Stimulated activated CD8-positive, alpha-beta memory T cell treated with anti-CD3 and anti-CD28 coated beads, Interleukin-4, amount 100 ng/mL, for 1 hour (primary cell): ENCODE data around the gene MAPK12.

Experiments
- DNase-seq, 2 donors: peaks; one replicate each; pipeline ENCODE4 v3.0.0-alpha.2; 2020; ENCODE audit warnings: low read depth in 2 of 2, low spot score in 1 of 2

The MAPK12 gene

GRCh38 chr22:50253046-50253915 is 8.2 kb downstream of the MAPK12 start:
- no peak for DNase-seq

GRCh38 chr22:50252082-50253045 is 9.1 kb downstream of the MAPK12 start:
- DNase-seq = peak; percentile 47 to 56

- DNase-seq = no peak
These were observed 9.9 kb downstream of the MAPK12 start for GRCh38 chr22:50251477-50252081.

DNA sequence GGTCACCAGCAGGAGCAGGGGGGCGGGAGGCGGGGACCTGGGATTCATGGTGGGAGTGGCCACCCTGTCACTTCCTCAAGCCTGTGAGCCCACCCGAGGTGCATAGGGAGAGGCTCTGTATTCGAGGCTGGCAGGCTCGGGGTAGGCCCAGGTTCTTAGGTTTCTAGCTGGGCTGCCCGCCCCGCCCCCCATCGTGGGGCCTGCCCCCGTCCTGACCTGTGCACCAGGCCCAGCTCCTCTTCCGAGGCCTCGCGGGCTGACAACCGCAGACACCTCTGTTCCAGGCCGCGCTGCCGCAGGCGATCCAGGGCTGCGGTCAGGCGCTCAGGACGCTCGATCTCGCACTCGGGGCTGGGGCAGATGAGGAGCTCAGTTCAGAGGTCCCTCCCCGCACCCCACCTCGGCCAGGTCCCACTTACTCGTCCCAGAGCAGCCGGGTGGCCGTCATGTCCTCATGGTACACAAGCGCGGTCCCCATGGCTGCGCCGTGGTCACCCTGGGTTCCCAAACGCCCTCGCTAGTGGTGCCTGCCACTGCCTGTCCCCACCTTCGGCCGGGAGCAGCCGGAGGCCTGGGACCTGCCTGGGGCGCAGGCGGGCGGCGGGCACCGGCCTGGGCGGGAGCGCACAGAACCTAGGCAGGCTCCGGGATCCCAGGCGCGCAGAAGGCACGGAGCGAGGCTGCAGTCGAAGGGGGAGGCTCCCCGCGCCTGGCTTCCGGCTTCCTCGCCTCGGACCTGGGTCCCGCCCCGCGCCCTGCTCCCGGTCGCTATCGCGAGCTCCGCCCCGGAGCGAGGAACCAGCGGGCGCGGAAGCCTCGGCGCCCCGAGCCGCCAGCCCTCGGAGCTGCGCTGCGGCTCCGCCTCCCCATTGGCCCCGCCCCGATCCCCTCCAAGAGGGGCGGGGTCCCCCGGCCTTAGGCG is 10.7 kb downstream of the MAPK12 start, which contains the start of gene HDAC10:
Gene HDAC10 (minus strand): TSS at position 711 of the 922 bp plus-strand sequence. CDS start 233 bp downstream, at position 478.
- peak; percentile 41 to 60 for DNase-seq

GRCh38 chr22:50250249-50250554 is 11.3 kb downstream of the MAPK12 start:
- no peak for DNase-seq

DNA sequence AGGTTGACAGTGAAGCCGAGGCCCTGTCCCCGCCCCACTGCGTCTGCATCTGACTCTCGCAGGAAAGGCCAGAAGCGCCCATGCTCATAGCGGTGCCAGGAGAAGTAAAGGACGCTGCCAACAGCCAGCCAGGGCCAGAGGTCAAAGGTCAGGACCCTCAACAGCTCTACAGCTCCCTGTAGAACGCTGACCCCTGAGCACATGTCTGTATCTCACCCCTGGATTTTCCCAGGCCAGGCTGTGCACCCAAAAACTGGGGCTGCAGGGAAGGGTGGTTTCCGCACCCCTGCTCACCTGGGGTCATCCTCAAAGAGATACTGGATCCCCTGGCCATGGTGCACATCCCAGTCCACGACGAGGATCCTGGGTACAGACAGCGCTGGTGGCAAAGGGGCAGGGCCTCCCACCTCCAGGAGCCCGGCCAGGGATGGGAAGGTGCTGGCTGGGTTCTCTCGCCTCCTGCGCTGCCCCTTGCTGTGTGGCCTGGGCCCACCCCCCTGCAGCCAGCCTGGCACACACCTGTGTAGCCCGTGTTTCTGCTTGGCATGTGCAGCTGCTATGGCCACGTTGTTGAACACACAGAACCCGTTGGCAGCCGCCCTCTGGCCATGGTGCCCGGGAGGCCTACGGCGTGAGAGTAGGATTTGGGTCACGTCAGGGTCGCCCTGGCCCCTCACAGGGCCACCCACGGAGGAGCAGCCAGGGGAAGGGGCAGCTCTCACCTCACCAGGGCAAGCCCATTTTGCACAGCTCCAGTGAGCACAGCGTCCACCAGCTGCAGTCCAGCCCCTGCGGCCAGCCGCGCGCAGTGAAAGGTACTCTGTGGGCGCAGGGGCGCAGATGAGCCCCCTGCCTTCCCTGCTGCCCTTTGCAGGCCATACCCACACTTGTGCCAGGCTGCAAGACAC is 11.9 kb downstream of the MAPK12 start:
- DNase-seq = no peak

DNA sequence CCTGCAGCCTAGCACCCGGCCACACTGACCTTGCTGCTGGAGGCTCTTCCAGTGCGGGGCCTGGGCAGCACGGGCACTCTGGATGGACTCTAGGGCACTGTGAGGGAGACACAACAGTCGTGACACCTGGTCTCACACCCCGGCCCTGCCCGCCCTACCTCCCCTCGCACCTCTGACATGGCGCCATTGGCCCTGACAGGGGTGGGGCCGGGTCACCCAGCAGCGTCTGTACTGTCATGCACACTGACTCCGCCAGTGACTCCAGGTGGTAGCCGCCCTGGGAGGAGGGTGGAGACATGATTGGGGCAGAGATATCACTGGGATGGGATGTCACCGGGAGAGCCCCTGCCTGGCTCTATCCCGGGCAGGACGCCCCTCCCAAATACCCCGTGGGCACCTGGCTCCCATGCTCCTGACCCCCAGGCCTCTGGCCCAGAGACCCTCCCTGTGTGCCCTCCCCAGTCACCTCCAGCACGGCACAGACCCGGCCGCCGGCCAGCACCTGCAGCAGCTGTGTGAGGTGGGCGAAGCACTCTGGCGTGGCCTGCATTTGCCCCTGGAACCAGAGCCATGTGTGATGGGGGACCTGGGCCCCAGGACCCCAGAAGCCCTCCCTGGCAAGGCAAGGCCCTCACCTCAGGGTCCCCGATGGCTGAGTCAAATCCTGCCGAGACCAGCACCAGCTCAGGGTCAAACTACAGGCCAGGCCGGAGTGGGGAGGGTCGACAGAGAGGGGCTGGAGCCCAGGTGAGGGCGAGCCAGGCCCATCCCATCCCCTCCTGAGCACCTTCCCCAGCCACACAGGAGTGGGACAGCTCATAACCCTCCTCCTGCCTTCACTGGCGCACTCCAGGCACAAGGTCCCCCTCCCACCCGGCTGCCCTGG is 13.0 kb downstream of the MAPK12 start:
- DNase-seq = no peak

GRCh38 chr22:50247748-50248147 is 13.7 kb downstream of the MAPK12 start:
- DNase-seq = no peak

- DNase-seq = no peak
These were observed 15.0 kb downstream of the MAPK12 start for GRCh38 chr22:50246242-50247175.

DNA sequence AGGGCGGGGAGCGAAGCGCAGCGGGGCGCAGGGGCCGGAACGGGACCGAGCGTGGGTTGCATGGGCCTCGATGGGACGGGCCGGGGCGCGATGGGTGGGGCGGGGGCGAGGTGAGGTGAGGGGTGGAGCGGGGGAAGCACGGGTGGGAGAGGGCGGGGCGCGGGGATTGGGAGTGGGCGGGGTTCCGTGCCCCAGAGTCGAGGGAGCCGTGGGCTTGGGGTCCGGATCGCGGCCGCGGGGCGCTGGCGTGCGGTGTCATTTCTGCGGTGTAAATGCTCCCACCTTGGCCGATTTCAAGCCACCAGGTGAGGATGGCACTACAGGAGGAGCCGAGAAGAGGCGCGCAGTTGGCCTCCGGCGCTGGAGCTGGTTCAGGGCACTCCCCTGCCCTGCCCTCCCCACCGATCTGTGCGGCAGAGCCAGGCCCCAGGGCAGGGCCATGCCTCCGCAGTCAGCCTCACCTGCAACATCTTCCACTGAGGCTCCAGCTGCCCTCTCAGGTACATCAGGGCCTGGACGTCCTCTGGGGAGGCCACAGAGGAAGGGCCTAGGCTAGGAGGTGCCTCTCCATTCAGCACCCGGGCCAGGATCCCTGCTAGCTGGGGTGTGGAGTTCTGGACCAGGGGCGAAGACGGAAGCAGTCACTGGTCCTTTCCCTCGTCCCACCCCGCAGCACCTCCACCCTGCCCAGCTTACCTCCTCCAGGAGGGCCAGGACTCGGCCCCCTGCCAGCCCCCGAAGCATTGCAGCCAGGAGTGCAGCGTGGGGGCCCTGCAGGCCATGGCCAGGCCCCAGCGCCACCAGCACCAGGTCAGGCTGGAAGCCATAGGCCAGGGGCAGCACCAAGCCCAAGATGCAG is 16.0 kb downstream of the MAPK12 start:
- no peak for DNase-seq

DNA sequence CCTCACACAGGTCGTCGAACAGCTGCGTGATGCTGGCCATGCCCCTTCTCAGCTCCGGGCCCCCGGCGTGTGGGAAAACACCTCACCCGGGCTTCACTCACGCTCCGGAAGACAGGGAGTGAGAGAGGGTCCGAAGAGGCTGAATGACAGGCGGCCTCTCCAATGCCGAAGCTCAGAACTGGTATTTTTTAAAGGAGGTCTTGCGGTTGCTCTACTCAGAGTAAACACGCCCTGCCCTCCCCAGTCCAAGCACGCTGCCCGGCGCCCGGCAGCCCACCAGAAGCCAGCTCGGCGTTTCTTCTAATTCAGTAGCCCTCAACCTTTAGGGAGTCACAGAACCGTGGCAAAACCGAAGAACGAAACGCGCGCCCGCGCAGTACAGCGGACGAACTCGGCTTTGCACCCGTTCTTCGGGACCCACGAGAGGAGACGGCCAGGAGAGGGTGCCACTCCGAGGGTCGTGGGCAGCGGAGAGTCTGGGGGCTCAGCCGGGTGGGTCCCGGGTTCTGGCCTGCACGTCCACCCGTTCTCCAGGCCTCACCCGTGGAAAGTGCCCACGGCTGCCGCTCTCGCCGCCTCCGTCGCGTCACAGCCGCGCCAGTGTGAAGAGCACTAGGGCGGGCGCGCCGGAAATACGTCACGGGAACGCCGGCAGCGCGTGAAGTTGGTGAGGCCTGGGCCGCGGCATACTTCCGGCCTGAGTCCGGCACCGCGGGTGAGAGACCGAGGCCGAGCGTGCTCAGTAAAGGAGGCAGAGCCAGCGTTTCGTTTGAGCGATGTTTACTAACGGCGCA is 16.9 kb downstream of the MAPK12 start, which contains the start of gene TUBGCP6:
Gene TUBGCP6 (minus strand): TSS at position 604 of the 794 bp plus-strand sequence. CDS start 564 bp downstream, at position 40.
- DNase-seq = peak; percentile 84 to 89

GRCh38 chr22:50243685-50244419 is 17.6 kb downstream of the MAPK12 start:
- no peak for DNase-seq

DNA sequence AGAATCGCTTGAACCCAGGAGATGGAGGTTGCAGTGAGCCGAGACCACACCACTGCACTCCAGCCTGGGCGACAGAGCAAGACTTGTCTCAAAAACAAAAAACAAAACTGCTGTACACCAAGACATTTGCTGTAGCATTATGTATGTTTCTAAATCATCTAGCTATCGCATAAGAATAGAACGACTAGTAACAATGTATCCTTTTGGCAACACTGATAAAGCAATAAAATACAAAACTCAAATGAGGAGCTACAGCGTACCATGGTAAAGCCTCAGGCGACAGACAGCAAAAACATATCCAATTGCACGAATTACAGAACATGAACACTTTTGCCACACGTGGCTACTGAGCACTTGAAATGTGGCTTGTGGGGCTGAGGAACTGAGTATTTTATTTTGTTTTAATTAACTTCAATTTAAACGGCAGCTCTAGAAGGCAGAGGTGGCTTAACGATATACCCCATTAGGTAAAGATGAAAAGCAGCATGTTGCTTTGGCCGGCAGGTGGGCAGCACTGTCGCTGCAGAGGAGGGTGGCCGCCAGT is 19.0 kb downstream of the MAPK12 start:
- no peak for DNase-seq

- no peak for DNase-seq
These were observed 22.7 kb downstream of the MAPK12 start for GRCh38 chr22:50238755-50239154.
